ENCODE data around the gene LLGL2.

LLGL2 gene

GRCh38 chr17:75552425-75553294 lies 27.2 kb downstream of the LLGL2 start:
- DNase-seq: no peak

- DNase-seq: no peak
Observed at GRCh38 chr17:75553295-75554110, 28.0 kb downstream of the LLGL2 start.

GRCh38 chr17:75555679-75556153 lies 30.2 kb downstream of the LLGL2 start:
- no peak for DNase-seq

GRCh38 chr17:75557075-75557851 lies 31.8 kb downstream of the LLGL2 start:
- DNase-seq: no peak

GRCh38 chr17:75557852-75558665 lies 32.6 kb downstream of the LLGL2 start:
- DNase-seq: no peak

- DNase-seq: no peak
Observed at GRCh38 chr17:75558666-75559530, 33.4 kb downstream of the LLGL2 start.

- DNase-seq: no peak
Observed at GRCh38 chr17:75559958-75560533, 34.5 kb downstream of the LLGL2 start.

- no peak for DNase-seq
Observed at GRCh38 chr17:75561927-75562603, 36.6 kb downstream of the LLGL2 start.

GRCh38 chr17:75563063-75563758 lies 37.7 kb downstream of the LLGL2 start:
- DNase-seq: no peak

- no peak for DNase-seq
Observed at GRCh38 chr17:75564195-75564594, 38.7 kb downstream of the LLGL2 start.

- no peak for DNase-seq
Observed at GRCh38 chr17:75565066-75565465, 39.6 kb downstream of the LLGL2 start.

- no peak for DNase-seq
Observed at GRCh38 chr17:75565618-75566017, 40.1 kb downstream of the LLGL2 start.

- DNase-seq: no peak
Observed at GRCh38 chr17:75566416-75566815, 40.9 kb downstream of the LLGL2 start.

GRCh38 chr17:75566834-75567233 lies 41.3 kb downstream of the LLGL2 start:
- DNase-seq: no peak

GRCh38 chr17:75568412-75569255 lies 43.1 kb downstream of the LLGL2 start:
- DNase-seq: no peak

- DNase-seq: no peak
Observed at GRCh38 chr17:75570034-75570676, 44.7 kb downstream of the LLGL2 start.

GRCh38 chr17:75570772-75571171 lies 45.3 kb downstream of the LLGL2 start:
- DNase-seq: no peak

Measured in stimulated activated CD4-positive, alpha-beta T cell treated with anti-CD3 and anti-CD28 coated beads, Interleukin-1b, Interleukin-23, amount 100 ng/mL, for 48 hours (primary cell).